ENCODE data around the gene SIGLEC15.

The SIGLEC15 gene

GRCh38 chr18:45851161-45851925, 25.9 kb downstream of the SIGLEC15 start:
- H3K36me3 ChIP-seq (ENCODE audit: control insufficient read depth, insufficient read depth, low read length): peaks cover 2% of the 10 kb centered on the region
- no peak overlapping the region for H3K4me3 ChIP-seq (ENCODE audit: low read depth, low read length)
- H3K9ac ChIP-seq (ENCODE audit: low read depth, low read length): no peak overlapping the region
- H3K9me3 ChIP-seq (ENCODE audit: control insufficient read depth, insufficient read depth, low read length): no peaks in the 10 kb centered on the region
- no peaks in the 10 kb centered on the region for H3K27me3 ChIP-seq (ENCODE audit: control insufficient read depth, insufficient read depth, low read length)
- no peaks in the 10 kb centered on the region for H3K4me1 ChIP-seq (ENCODE audit: control insufficient read depth, insufficient read depth, low read length)

GRCh38 chr18:45852631-45853030, 27.2 kb downstream of the SIGLEC15 start:
- Histone ChIP-seq H3K4me1 (ENCODE audit: control insufficient read depth, insufficient read depth, low read length) (no peaks in the 10 kb centered on the region), H3K27me3 (ENCODE audit: control insufficient read depth, insufficient read depth, low read length) (no peaks in the 10 kb centered on the region), H3K9me3 (ENCODE audit: control insufficient read depth, insufficient read depth, low read length) (no peaks in the 10 kb centered on the region), H3K36me3 (ENCODE audit: control insufficient read depth, insufficient read depth, low read length) (peaks cover 2% of the 10 kb centered on the region), H3K9ac (ENCODE audit: low read depth, low read length) (no peak overlapping the region), H3K4me3 (ENCODE audit: low read depth, low read length) (no peak overlapping the region)

DNA sequence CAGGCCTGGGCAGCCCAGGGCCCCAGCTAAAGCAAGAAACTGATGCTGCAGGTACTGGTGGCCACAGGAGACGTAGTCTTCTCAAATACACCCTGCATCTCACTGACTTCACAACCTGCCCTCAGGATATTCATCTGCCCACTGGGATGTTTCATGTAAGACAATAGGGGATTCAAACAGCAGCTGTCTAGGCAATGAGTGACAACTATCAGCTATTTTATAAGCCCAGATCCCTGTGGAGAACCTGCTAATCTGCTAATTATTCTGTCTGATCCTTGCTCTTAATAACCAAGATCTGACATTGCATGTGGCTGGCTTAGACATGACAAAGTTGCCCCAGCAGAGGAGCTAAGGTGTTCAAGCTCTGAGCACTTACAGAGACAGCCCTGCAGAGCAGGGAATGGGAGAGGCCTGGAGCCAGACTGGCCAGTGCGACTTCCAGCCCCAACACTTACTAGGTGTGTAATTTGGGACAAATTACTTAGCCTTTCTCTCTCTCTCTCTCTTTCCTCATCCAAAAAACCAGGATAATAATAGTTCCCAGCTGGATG, 28.6 kb downstream of the SIGLEC15 start:
- Histone ChIP-seq H3K27me3 (ENCODE audit: control insufficient read depth, insufficient read depth, low read length) (no peaks in the 10 kb centered on the region), H3K9ac (ENCODE audit: low read depth, low read length) (no peak overlapping the region), H3K4me1 (ENCODE audit: control insufficient read depth, insufficient read depth, low read length) (no peaks in the 10 kb centered on the region), H3K36me3 (ENCODE audit: control insufficient read depth, insufficient read depth, low read length) (peaks cover 2% of the 10 kb centered on the region), H3K4me3 (ENCODE audit: low read depth, low read length) (no peak overlapping the region), H3K9me3 (ENCODE audit: control insufficient read depth, insufficient read depth, low read length) (no peaks in the 10 kb centered on the region)

- H3K36me3 ChIP-seq (ENCODE audit: control insufficient read depth, insufficient read depth, low read length): peaks cover 2% of the 10 kb centered on the region
- no peaks in the 10 kb centered on the region for H3K9me3 ChIP-seq (ENCODE audit: control insufficient read depth, insufficient read depth, low read length)
- H3K4me1 ChIP-seq (ENCODE audit: control insufficient read depth, insufficient read depth, low read length): no peaks in the 10 kb centered on the region
- no peak overlapping the region for H3K4me3 ChIP-seq (ENCODE audit: low read depth, low read length)
- no peaks in the 10 kb centered on the region for H3K27me3 ChIP-seq (ENCODE audit: control insufficient read depth, insufficient read depth, low read length)
- no peak overlapping the region for H3K9ac ChIP-seq (ENCODE audit: low read depth, low read length)
Observed at GRCh38 chr18:45856531-45856930, 31.1 kb downstream of the SIGLEC15 start.

DNA sequence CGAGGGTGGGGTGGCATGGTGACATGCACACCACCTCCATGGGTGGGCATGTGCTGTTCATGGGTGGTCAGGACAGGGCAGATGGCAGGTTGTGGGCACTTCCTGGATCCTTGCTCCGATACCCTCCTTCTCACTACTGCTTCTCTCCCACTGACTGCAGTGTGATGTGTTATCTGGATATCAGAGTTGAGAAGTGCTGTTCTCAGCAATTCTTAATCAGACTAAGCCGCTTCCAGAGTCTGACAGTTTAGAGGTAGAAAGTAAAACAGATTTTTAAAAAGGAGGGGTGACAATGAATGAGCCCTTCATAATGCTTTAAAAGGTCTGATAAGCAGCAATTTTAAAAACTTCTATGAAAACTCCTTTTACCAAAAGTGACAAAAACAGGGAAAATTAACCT, 33.9 kb downstream of the SIGLEC15 start:
- Histone ChIP-seq H3K4me3 (ENCODE audit: low read depth, low read length) (no peak overlapping the region), H3K9me3 (ENCODE audit: control insufficient read depth, insufficient read depth, low read length) (no peaks in the 10 kb centered on the region), H3K36me3 (ENCODE audit: control insufficient read depth, insufficient read depth, low read length) (no peaks in the 10 kb centered on the region), H3K27me3 (ENCODE audit: control insufficient read depth, insufficient read depth, low read length) (no peaks in the 10 kb centered on the region), H3K9ac (ENCODE audit: low read depth, low read length) (no peak overlapping the region), H3K4me1 (ENCODE audit: control insufficient read depth, insufficient read depth, low read length) (no peaks in the 10 kb centered on the region)

DNA sequence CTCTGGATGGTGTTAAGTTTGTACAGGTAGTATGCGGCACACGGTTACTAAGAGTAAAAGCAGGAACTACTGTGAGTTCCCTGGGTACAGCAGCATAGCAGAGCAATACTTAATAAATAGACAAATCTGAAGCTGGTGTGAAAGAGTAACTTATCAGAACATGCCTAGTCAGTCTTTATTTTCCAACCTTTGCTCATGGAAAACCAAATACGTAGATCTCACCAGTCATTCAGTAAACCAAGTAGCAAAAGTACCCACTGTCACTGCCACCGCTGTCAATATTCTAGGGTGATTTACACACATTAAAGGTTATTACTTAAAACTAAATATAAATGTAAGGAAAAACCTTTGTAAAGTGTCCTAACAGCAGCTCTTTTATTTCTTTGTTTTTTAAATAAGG, 35.0 kb downstream of the SIGLEC15 start:
- Histone ChIP-seq H3K36me3 (ENCODE audit: control insufficient read depth, insufficient read depth, low read length) (no peaks in the 10 kb centered on the region), H3K27me3 (ENCODE audit: control insufficient read depth, insufficient read depth, low read length) (no peaks in the 10 kb centered on the region), H3K4me3 (ENCODE audit: low read depth, low read length) (no peak overlapping the region), H3K9ac (ENCODE audit: low read depth, low read length) (no peak overlapping the region), H3K4me1 (ENCODE audit: control insufficient read depth, insufficient read depth, low read length) (no peaks in the 10 kb centered on the region), H3K9me3 (ENCODE audit: control insufficient read depth, insufficient read depth, low read length) (no peaks in the 10 kb centered on the region)

DNA sequence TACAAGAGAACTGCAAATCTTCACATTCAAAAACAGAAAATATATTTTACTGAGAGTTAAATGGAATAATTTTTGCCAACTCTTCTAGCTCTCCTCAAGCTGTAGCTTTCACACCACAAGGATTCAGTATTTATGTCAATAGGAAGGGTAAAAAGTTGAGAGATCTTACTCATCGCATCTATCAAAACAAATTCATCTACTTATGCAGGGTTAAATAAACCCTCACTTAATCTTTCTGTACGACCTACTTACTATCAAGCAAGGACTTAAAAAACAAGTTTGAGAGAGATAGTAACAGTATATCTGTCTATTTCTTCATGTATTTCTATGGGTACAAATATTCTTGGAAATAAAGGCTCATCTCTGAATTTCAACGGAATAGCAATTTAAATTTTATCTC, 35.5 kb downstream of the SIGLEC15 start:
- H3K9me3 ChIP-seq (ENCODE audit: control insufficient read depth, insufficient read depth, low read length): no peaks in the 10 kb centered on the region
- no peaks in the 10 kb centered on the region for H3K27me3 ChIP-seq (ENCODE audit: control insufficient read depth, insufficient read depth, low read length)
- H3K4me1 ChIP-seq (ENCODE audit: control insufficient read depth, insufficient read depth, low read length): no peaks in the 10 kb centered on the region
- no peak overlapping the region for H3K4me3 ChIP-seq (ENCODE audit: low read depth, low read length)
- H3K9ac ChIP-seq (ENCODE audit: low read depth, low read length): no peak overlapping the region
- H3K36me3 ChIP-seq (ENCODE audit: control insufficient read depth, insufficient read depth, low read length): no peaks in the 10 kb centered on the region

DNA sequence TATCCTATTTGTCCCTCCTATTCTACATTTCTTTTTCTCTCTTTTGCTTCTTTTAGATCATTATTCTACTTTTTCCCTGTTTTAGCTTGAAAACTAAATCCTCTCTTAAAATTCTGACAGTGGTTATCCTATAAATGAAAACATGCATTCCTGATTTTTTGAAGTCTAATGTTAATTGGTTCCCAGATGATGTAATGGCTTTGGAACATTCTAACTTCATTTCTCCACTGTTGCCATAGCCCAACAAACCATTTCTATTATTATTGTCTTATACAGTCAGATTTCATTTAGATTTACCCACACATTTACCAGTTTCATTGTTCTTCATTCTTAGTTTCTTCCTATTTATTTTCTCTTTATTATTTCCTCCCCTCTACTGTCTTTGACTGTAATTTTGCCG, 36.5 kb downstream of the SIGLEC15 start:
- H3K4me3 ChIP-seq (ENCODE audit: low read depth, low read length): no peak overlapping the region
- no peaks in the 10 kb centered on the region for H3K27me3 ChIP-seq (ENCODE audit: control insufficient read depth, insufficient read depth, low read length)
- no peaks in the 10 kb centered on the region for H3K36me3 ChIP-seq (ENCODE audit: control insufficient read depth, insufficient read depth, low read length)
- no peak overlapping the region for H3K9ac ChIP-seq (ENCODE audit: low read depth, low read length)
- no peaks in the 10 kb centered on the region for H3K4me1 ChIP-seq (ENCODE audit: control insufficient read depth, insufficient read depth, low read length)
- H3K9me3 ChIP-seq (ENCODE audit: control insufficient read depth, insufficient read depth, low read length): no peaks in the 10 kb centered on the region

GRCh38 chr18:45863469-45863868, 38.0 kb downstream of the SIGLEC15 start:
- no peak overlapping the region for H3K4me3 ChIP-seq (ENCODE audit: low read depth, low read length)
- H3K4me1 ChIP-seq (ENCODE audit: control insufficient read depth, insufficient read depth, low read length): no peaks in the 10 kb centered on the region
- H3K9ac ChIP-seq (ENCODE audit: low read depth, low read length): no peak overlapping the region
- no peaks in the 10 kb centered on the region for H3K27me3 ChIP-seq (ENCODE audit: control insufficient read depth, insufficient read depth, low read length)
- H3K36me3 ChIP-seq (ENCODE audit: control insufficient read depth, insufficient read depth, low read length): no peaks in the 10 kb centered on the region
- no peaks in the 10 kb centered on the region for H3K9me3 ChIP-seq (ENCODE audit: control insufficient read depth, insufficient read depth, low read length)

- Histone ChIP-seq H3K36me3 (ENCODE audit: control insufficient read depth, insufficient read depth, low read length) (no peaks in the 10 kb centered on the region), H3K9ac (ENCODE audit: low read depth, low read length) (no peak overlapping the region), H3K27me3 (ENCODE audit: control insufficient read depth, insufficient read depth, low read length) (no peaks in the 10 kb centered on the region), H3K9me3 (ENCODE audit: control insufficient read depth, insufficient read depth, low read length) (no peaks in the 10 kb centered on the region), H3K4me1 (ENCODE audit: control insufficient read depth, insufficient read depth, low read length) (no peaks in the 10 kb centered on the region), H3K4me3 (ENCODE audit: low read depth, low read length) (no peak overlapping the region)
Observed at GRCh38 chr18:45864081-45864480, 38.6 kb downstream of the SIGLEC15 start.

- Histone ChIP-seq H3K9ac (ENCODE audit: low read depth, low read length) (no peak overlapping the region), H3K9me3 (ENCODE audit: control insufficient read depth, insufficient read depth, low read length) (no peaks in the 10 kb centered on the region), H3K27me3 (ENCODE audit: control insufficient read depth, insufficient read depth, low read length) (no peaks in the 10 kb centered on the region), H3K36me3 (ENCODE audit: control insufficient read depth, insufficient read depth, low read length) (peaks cover 2% of the 10 kb centered on the region), H3K4me3 (ENCODE audit: low read depth, low read length) (no peak overlapping the region), H3K4me1 (ENCODE audit: control insufficient read depth, insufficient read depth, low read length) (no peaks in the 10 kb centered on the region)
Observed at GRCh38 chr18:45865466-45865865, 40.0 kb downstream of the SIGLEC15 start.

DNA sequence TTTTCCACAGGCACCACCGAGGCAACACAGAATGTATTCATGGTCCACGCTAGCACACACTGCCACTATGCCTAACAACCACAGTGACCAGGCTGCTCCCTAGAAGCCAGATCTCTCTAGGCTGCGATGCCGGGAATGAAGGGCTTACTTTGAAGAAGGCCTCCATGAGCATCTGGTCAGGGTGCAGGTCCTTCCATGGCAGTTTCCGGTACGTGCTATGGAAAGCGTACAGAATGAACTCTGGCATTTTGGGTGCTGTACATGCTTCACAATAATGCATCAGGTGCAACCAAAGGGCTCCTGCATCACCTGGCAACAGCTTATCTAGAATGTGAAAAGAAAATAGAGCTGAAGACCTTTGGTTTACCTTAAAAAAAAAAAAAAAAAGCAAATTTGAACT, 44.9 kb downstream of the SIGLEC15 start:
- no peaks in the 10 kb centered on the region for H3K4me1 ChIP-seq (ENCODE audit: control insufficient read depth, insufficient read depth, low read length)
- no peak overlapping the region for H3K9ac ChIP-seq (ENCODE audit: low read depth, low read length)
- no peak overlapping the region for H3K4me3 ChIP-seq (ENCODE audit: low read depth, low read length)
- no peaks in the 10 kb centered on the region for H3K27me3 ChIP-seq (ENCODE audit: control insufficient read depth, insufficient read depth, low read length)
- H3K36me3 ChIP-seq (ENCODE audit: control insufficient read depth, insufficient read depth, low read length): peaks cover 3% of the 10 kb centered on the region
- no peaks in the 10 kb centered on the region for H3K9me3 ChIP-seq (ENCODE audit: control insufficient read depth, insufficient read depth, low read length)
